ENCODE measurements around the gene ZNF248. TPM values are rescaled to one million over a fixed set of nuclear protein-coding genes. Genes with fewer than 3 reads are reported as not detected.

Gene ZNF248
- total and polyA plus RNA-seq, 2 donors (not counting 1 experiment from before 2014, with no cell fraction given), result 8.6 to 19.5 TPM

DNA sequence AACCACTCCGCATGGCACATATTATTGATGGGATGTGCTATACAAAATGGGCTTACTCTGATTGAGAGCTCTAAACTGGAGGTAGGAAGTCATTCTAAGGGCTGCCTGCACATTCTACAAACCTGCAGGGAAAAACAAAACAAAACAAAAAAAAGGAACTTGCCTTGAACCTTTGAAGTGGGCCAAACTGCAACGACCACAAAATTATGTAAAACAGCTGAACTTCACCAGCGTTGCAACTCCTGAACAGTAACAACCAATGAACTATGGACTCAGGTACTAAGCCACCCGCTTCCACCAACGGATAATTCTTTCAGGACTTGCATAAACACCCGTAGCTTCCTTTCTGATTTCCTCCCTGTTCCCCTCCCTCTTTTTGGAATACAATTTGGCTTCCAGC is 80.4 kb downstream of the ZNF248 start:
- intact Hi-C loops (cut with micrococcal nuclease), result no loop called here

DNA sequence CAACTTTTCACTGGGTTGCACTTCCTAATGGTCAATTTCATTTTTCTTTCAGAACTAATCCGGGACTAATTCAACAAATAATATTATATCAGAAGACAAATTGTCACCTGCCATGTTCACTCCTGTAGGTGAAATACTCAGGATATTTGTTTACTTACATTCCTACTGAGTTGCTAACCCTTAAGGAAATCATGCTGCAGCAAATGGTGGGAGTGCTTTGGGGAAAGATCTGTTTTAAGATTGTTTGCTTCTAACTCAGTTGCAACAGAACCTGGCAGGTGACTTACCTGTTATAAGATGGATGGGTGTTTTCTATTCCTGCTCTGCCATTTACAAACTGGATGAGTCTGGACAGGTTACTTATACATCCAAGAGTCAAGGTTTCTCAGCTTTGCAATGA is 81.8 kb downstream of the ZNF248 start:
- intact Hi-C loops (cut with micrococcal nuclease), result no loop called here
- Mint-ChIP-seq H3K27ac (no peak overlapping the region), H3K4me1 (no peaks in the 10 kb centered on the region), H3K4me3 (no peak overlapping the region), H3K27me3 (no peaks in the 10 kb centered on the region), H3K9me3 (ENCODE audit: insufficient read depth) (no peaks in the 10 kb centered on the region)
- H3K4me3 ChIP-seq (ENCODE audit: control extremely low read depth in 1 of 5, extremely low read depth in 1 of 5, insufficient read depth in 1 of 5, low read depth in 2 of 5, low read length in 4 of 5), result no peak overlapping the region
- ATAC-seq (ENCODE audit: low read depth) (no peak), DNase-seq (no peak)
- no CpG with 5 or more reads among the region's 1 CpG for WGBS (ENCODE audit: insufficient coverage)
- H2AFZ ChIP-seq (ENCODE audit: insufficient read depth, low read depth, low read length, poor library complexity, severe bottlenecking), result no peak overlapping the region
- H3K9ac ChIP-seq (ENCODE audit: low read length), result no peak overlapping the region
- H3K4me2 ChIP-seq (replicated peaks; ENCODE audit: low read depth, low read length, poor library complexity, severe bottlenecking), result no peak overlapping the region
- H3K79me2 ChIP-seq (ENCODE audit: control insufficient read depth, insufficient read depth, low read length), result no peaks in the 10 kb centered on the region
- TF ChIP-seq EZH2 (IDR thresholded peaks at IDR 0.05; ENCODE audit: borderline replicate concordance, insufficient read depth, low read depth, low read length, poor library complexity, severe bottlenecking), result no peak
- TF ChIP-seq, protein P1, sequence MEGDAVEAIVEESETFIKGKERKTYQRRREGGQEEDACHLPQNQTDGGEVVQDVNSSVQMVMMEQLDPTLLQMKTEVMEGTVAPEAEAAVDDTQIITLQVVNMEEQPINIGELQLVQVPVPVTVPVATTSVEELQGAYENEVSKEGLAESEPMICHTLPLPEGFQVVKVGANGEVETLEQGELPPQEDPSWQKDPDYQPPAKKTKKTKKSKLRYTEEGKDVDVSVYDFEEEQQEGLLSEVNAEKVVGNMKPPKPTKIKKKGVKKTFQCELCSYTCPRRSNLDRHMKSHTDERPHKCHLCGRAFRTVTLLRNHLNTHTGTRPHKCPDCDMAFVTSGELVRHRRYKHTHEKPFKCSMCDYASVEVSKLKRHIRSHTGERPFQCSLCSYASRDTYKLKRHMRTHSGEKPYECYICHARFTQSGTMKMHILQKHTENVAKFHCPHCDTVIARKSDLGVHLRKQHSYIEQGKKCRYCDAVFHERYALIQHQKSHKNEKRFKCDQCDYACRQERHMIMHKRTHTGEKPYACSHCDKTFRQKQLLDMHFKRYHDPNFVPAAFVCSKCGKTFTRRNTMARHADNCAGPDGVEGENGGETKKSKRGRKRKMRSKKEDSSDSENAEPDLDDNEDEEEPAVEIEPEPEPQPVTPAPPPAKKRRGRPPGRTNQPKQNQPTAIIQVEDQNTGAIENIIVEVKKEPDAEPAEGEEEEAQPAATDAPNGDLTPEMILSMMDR (IDR thresholded peaks at IDR 0.05), result no peak
- H3K9me3 ChIP-seq (ENCODE audit: control extremely low read depth in 1 of 3, control insufficient read depth in 2 of 3, insufficient read depth in 1 of 3, low read length in 2 of 3), result peaks cover 0 to 3% (median 1%) of the 10 kb centered on the region in 3 donors
- no peak overlapping the region for H3K27ac ChIP-seq (ENCODE audit: low read length in 2 of 2)
- H3K27me3 ChIP-seq (replicated peaks in 1 of 4; ENCODE audit: control extremely low read depth in 1 of 4, control insufficient read depth in 3 of 4, insufficient read depth in 4 of 4, low read length in 3 of 4), result no peaks in the 10 kb centered on the region
- ChIA-PET CTCF (no interaction called here), POLR2A (no interaction called here)
- H3K4me1 ChIP-seq (ENCODE audit: control insufficient read depth in 2 of 2, insufficient read depth in 2 of 2, low read length in 2 of 2), result no peaks in the 10 kb centered on the region
- no peaks in the 10 kb centered on the region for H3K36me3 ChIP-seq (replicated peaks in 1 of 2; ENCODE audit: control extremely low read depth in 1 of 2, control insufficient read depth in 1 of 2, extremely low read depth in 1 of 2, insufficient read depth in 2 of 2, low read length in 1 of 2)
- no peaks in the 10 kb centered on the region for H4K20me1 ChIP-seq (ENCODE audit: control insufficient read depth, insufficient read depth, low read length, poor library complexity, severe bottlenecking)

More for the DNA sequence above, 80.4 kb downstream of the ZNF248 start:
- Histone ChIP-seq H2AFZ (ENCODE audit: insufficient read depth, low read depth, low read length, poor library complexity, severe bottlenecking) (no peak overlapping the region), H3K36me3 (replicated peaks in 1 of 2; ENCODE audit: control extremely low read depth in 1 of 2, control insufficient read depth in 1 of 2, extremely low read depth in 1 of 2, insufficient read depth in 2 of 2, low read length in 1 of 2) (no peaks in the 10 kb centered on the region), H3K4me3 (ENCODE audit: control extremely low read depth in 1 of 5, extremely low read depth in 1 of 5, insufficient read depth in 1 of 5, low read depth in 2 of 5, low read length in 4 of 5) (no peak overlapping the region), H3K27ac (ENCODE audit: low read length in 2 of 2) (no peak overlapping the region), H4K20me1 (ENCODE audit: control insufficient read depth, insufficient read depth, low read length, poor library complexity, severe bottlenecking) (no peaks in the 10 kb centered on the region), H3K4me2 (replicated peaks; ENCODE audit: low read depth, low read length, poor library complexity, severe bottlenecking) (no peak overlapping the region), H3K79me2 (ENCODE audit: control insufficient read depth, insufficient read depth, low read length) (no peaks in the 10 kb centered on the region), H3K9ac (ENCODE audit: low read length) (no peak overlapping the region), H3K27me3 (replicated peaks in 1 of 4; ENCODE audit: control extremely low read depth in 1 of 4, control insufficient read depth in 3 of 4, insufficient read depth in 4 of 4, low read length in 3 of 4) (no peaks in the 10 kb centered on the region), H3K9me3 (ENCODE audit: control extremely low read depth in 1 of 3, control insufficient read depth in 2 of 3, insufficient read depth in 1 of 3, low read length in 2 of 3) (peaks cover 1 to 9% (median 7%) of the 10 kb centered on the region in 3 donors), H3K4me1 (ENCODE audit: control insufficient read depth in 2 of 2, insufficient read depth in 2 of 2, low read length in 2 of 2) (no peaks in the 10 kb centered on the region)
- POLR2A ChIA-PET, result no interaction called here
- ATAC-seq (ENCODE audit: low read depth), result no peak
- DNase-seq, result no peak
- WGBS (ENCODE audit: insufficient coverage), result 84% methylated on average over 5 of the region's 6 CpGs
- H3K4me3 Mint-ChIP-seq, result no peak overlapping the region
- CTCF ChIA-PET, result no interaction called here
- no peaks in the 10 kb centered on the region for H3K27me3 Mint-ChIP-seq
- no peak for TF ChIP-seq EZH2 (IDR thresholded peaks at IDR 0.05; ENCODE audit: borderline replicate concordance, insufficient read depth, low read depth, low read length, poor library complexity, severe bottlenecking)
- TF ChIP-seq, protein P1 (IDR thresholded peaks at IDR 0.05), result no peak
- H3K9me3 Mint-ChIP-seq (ENCODE audit: insufficient read depth), result no peaks in the 10 kb centered on the region
- no peak overlapping the region for H3K27ac Mint-ChIP-seq
- no peaks in the 10 kb centered on the region for H3K4me1 Mint-ChIP-seq

Data from B cell (primary cell).